IMR-90 (cell line): ENCODE measurements around the gene PHF21A. TPM values are rescaled to one million over a fixed set of nuclear protein-coding genes. Genes with fewer than 3 reads are reported as not detected.

Experiments used
- ATAC-seq: fragments of 200-7000 bp; cut with Tn5 transposase; 2 replicates; pipeline ENCODE4 v1.9.1; 2020; ENCODE audit warnings: low read depth, mild to moderate bottlenecking, moderate library complexity
- BruUV-seq: library from RNA; stranded (reverse); fragments of 400-500 nt; replicated peaks from 2 replicates; lab custom pipeline; 2021; lab: Mats Ljungman, UMichigan
- CTCF ChIA-PET: fragments of 300-600 bp; formaldehyde crosslinking; extraction: SDS; loops from one replicate; lab custom pipeline; 2021; ENCODE audit warnings: antibody characterized with exemption; lab: Yijun Ruan, JAX
- POLR2A ChIA-PET: fragments of 300-600 bp; sonication (Branson Sonifier 250); formaldehyde crosslinking; loops from one replicate; lab custom pipeline; 2022; ENCODE audit warnings: antibody characterized with exemption; ENCODE audit not compliant: unreplicated experiment; lab: Charles Lee
- DNase-seq: peaks from one replicate; pipeline ENCODE4 v3.0.0; 2013
- H2AFZ ChIP-seq: replicated peaks from 2 replicates; pipeline ENCODE3; 2013; ENCODE audit warnings: low read length, mild to moderate bottlenecking; ENCODE audit not compliant: poor library complexity
- H2AK5ac ChIP-seq: 2 replicates; pipeline ENCODE4 v1.6.1; 2013; ENCODE audit warnings: low read depth, low read length, inconsistent platforms
- H2AK9ac ChIP-seq: replicated peaks from 2 replicates; pipeline ENCODE3; 2013; ENCODE audit warnings: mild to moderate bottlenecking, low read depth, low read length, moderate library complexity; ENCODE audit not compliant: poor library complexity
- H2BK120ac ChIP-seq: 2 replicates; pipeline ENCODE4 v1.6.1; 2013; ENCODE audit warnings: low read depth, low read length, inconsistent platforms
- H2BK15ac ChIP-seq: 3 replicates; pipeline ENCODE4 v1.6.1; 2013; ENCODE audit warnings: low read depth, low read length, inconsistent platforms
- H2BK20ac ChIP-seq: 2 replicates; pipeline ENCODE4 v1.6.1; 2013; ENCODE audit warnings: low read depth, mild to moderate bottlenecking, inconsistent platforms, low read length, moderate library complexity
- H2BK5ac ChIP-seq: 2 replicates; pipeline ENCODE4 v1.6.1; 2013; ENCODE audit warnings: mild to moderate bottlenecking, low read depth, low read length, inconsistent platforms; ENCODE audit not compliant: poor library complexity, severe bottlenecking
- H3K14ac ChIP-seq: replicated peaks from 2 replicates; pipeline ENCODE4 v1.6.1; 2013; ENCODE audit warnings: low read depth, low read length, inconsistent platforms
- H3K18ac ChIP-seq: 2 replicates; pipeline ENCODE4 v1.6.1; 2013; ENCODE audit warnings: low read depth, low read length, control low read depth
- H3K23ac ChIP-seq: 2 replicates; pipeline ENCODE4 v1.6.1; 2013; ENCODE audit warnings: low read depth, low read length, inconsistent platforms
- H3K27ac ChIP-seq: 2 replicates; pipeline ENCODE4 v1.5.1; 2013; ENCODE audit warnings: mild to moderate bottlenecking, control low read depth, low read length; ENCODE audit not compliant: insufficient read depth
- H3K27me3 ChIP-seq: 2 replicates; pipeline ENCODE4 v1.6.1; 2013; ENCODE audit warnings: low read length; ENCODE audit not compliant: control insufficient read depth, insufficient read depth
- H3K36me3 ChIP-seq: 2 replicates; pipeline ENCODE4 v1.6.1; 2013; ENCODE audit warnings: low read length, mixed read lengths; ENCODE audit not compliant: control insufficient read depth, insufficient read depth
- H3K4ac ChIP-seq: 2 replicates; pipeline ENCODE4 v1.6.1; 2013; ENCODE audit warnings: low read depth, low read length, inconsistent platforms
- H3K4me1 ChIP-seq: 2 replicates; pipeline ENCODE4 v1.6.1; 2013; ENCODE audit warnings: low read length, mixed read lengths; ENCODE audit not compliant: control insufficient read depth, insufficient read depth
- H3K4me2 ChIP-seq: 2 replicates; pipeline ENCODE4 v1.6.1; 2013; ENCODE audit warnings: low read depth, mild to moderate bottlenecking, control low read depth, low read length, moderate library complexity
- H3K4me3 ChIP-seq: 2 replicates; pipeline ENCODE4 v1.5.1; 2013; ENCODE audit warnings: low read depth, mild to moderate bottlenecking, control low read depth, low read length, moderate library complexity; ENCODE audit not compliant: insufficient read depth
- H3K56ac ChIP-seq: 2 replicates; pipeline ENCODE4 v1.6.1; 2013; ENCODE audit warnings: low read length, inconsistent platforms; ENCODE audit not compliant: insufficient read depth; ENCODE audit errors: extremely low read depth
- H3K79me1 ChIP-seq, 2 experiments: 2 replicates each; pipeline ENCODE4 v1.6.1; 2013; ENCODE audit warnings: low read length in 2 of 2, inconsistent platforms in 1 of 2, low read depth in 1 of 2
- H3K9ac ChIP-seq: 2 replicates; pipeline ENCODE4 v1.6.1; 2013; ENCODE audit warnings: low read depth, low read length, control low read depth
- H3K9me1 ChIP-seq: 2 replicates; pipeline ENCODE4 v1.6.1; 2013; ENCODE audit warnings: low read length, inconsistent platforms; ENCODE audit not compliant: insufficient read depth
- H3K9me3 ChIP-seq: 2 replicates; pipeline ENCODE4 v1.6.1; 2013; ENCODE audit warnings: low read length; ENCODE audit not compliant: control insufficient read depth, insufficient read depth
- H4K20me1 ChIP-seq: 2 replicates; pipeline ENCODE4 v1.6.1; 2013; ENCODE audit warnings: low read length, inconsistent platforms; ENCODE audit not compliant: insufficient read depth
- H4K5ac ChIP-seq: 2 replicates; pipeline ENCODE4 v1.6.1; 2013; ENCODE audit warnings: mild to moderate bottlenecking, low read depth, low read length, control low read depth
- H4K8ac ChIP-seq, 2 experiments: 2 replicates each; pipeline ENCODE4 v1.6.1; 2013; ENCODE audit warnings: low read depth in 2 of 2, low read length in 2 of 2, control low read depth in 1 of 2, inconsistent platforms in 1 of 2
- H4K91ac ChIP-seq: 2 replicates; pipeline ENCODE4 v1.6.1; 2013; ENCODE audit warnings: low read depth, low read length, inconsistent platforms; ENCODE audit not compliant: insufficient read depth
- MAZ ChIP-seq: IDR thresholded peaks from 2 replicates; pipeline ENCODE4 v1.6.1; 2012; ENCODE audit warnings: low read depth, mild to moderate bottlenecking, low read length, improper control_type of control experiment, moderate library complexity, borderline replicate concordance
- RAD21 ChIP-seq: IDR thresholded peaks from 2 replicates; pipeline ENCODE4 v1.6.1; 2012; ENCODE audit warnings: low read length, improper control_type of control experiment
- WGBS, 2 experiments: methylation state at CpG; one replicate each; pipeline versions ENCODE4 v1.1.5 to v1.1.7; 2013; ENCODE audit warnings: missing lambda C conversion rate in 2 of 2; ENCODE audit not compliant: insufficient read length in 1 of 2; ENCODE audit errors: extremely low coverage in 2 of 2; 5-methylcytosine and 5-hydroxymethylcytosine counted together
- dilution Hi-C: fragments of 300-500 bp; cut with HindIII; formaldehyde crosslinking; loops from one replicate; pipeline ENCODE4 v1.14.3; 2018; ENCODE audit warnings: low sequenced_read_pairs; ENCODE audit not compliant: unreplicated experiment
- in situ Hi-C: fragments of 300-500 bp; cut with MboI; formaldehyde crosslinking; loops from 3 replicates; pipeline ENCODE4 v1.14.3; 2019; ENCODE audit warnings: low sequenced_read_pairs, inconsistent platforms, mixed read lengths
- intact Hi-C: fragments of 100-400 bp; cut with micrococcal nuclease; formaldehyde crosslinking; loops from 2 replicates; pipeline ENCODE4 v1.10.0; 2022
- polyA plus RNA-seq, 3 experiments: library from polyadenylated mRNA; depleted of rRNA; stranded (reverse); fragments of >200 nt; gene quantifications; 2 replicates each; pipeline ENCODE4 v1.2.3, GENCODE V29; 2012; ENCODE audit warnings: low replicate concordance in 1 of 3
- total RNA-seq: library from RNA; depleted of rRNA; stranded (reverse); fragments of >200 nt; gene quantifications from 2 replicates; pipeline ENCODE4 v1.2.3, GENCODE V29; 2012

PHF21A gene
- total and polyA plus RNA-seq, 2 of the 4 experiments (the other 2 are of a cell fraction): 9.0 to 20.6 TPM

GRCh38 chr11:45942381-45942780 lies 178.9 kb downstream of the PHF21A start:
- BruUV-seq: no TSS peak
- H3K9ac ChIP-seq: no peak overlapping the region
- ATAC-seq (no peak), DNase-seq (no peak)
- H3K27ac ChIP-seq: no peak overlapping the region
- ChIA-PET CTCF (interaction anchor here (0.8 to 0.9 kb wide), 2 partner anchors 9 to 13 kb away, joined by 3 read pairs; no protein-coding TSS in a partner anchor), POLR2A (no interaction called here)
- in situ Hi-C loops (no loop called here), intact Hi-C loops (no loop called here), dilution Hi-C loops (no loop called here)
- no peak overlapping the region for H4K8ac ChIP-seq
- H3K18ac ChIP-seq: no peak overlapping the region
- H3K9me1 ChIP-seq: no peaks in the 10 kb centered on the region
- no peak overlapping the region for H4K5ac ChIP-seq
- no peak overlapping the region for H3K4ac ChIP-seq
- no peak overlapping the region for H2BK5ac ChIP-seq
- no peak overlapping the region for H4K91ac ChIP-seq
- no peak overlapping the region for H2BK120ac ChIP-seq
- H2AK9ac ChIP-seq: no peak overlapping the region
- no peak for TF ChIP-seq RAD21
- no peak for TF ChIP-seq MAZ
- no peak overlapping the region for H3K23ac ChIP-seq
- no peaks in the 10 kb centered on the region for H4K20me1 ChIP-seq
- H3K9me3 ChIP-seq: no peaks in the 10 kb centered on the region
- H3K79me1 ChIP-seq: no peaks in the 10 kb centered on the region
- no peak overlapping the region for H3K56ac ChIP-seq
- WGBS, 2 experiments: 91% methylated on average over 1 of the region's 4 CpGs; no CpG with 5 or more reads in 1 of the 2 experiments
- peaks cover 37% of the 10 kb centered on the region for H3K36me3 ChIP-seq
- H2BK15ac ChIP-seq: no peak overlapping the region
- no peak overlapping the region for H2BK20ac ChIP-seq
- no peaks in the 10 kb centered on the region for H3K4me1 ChIP-seq
- no peak overlapping the region for H2AFZ ChIP-seq
- H3K4me2 ChIP-seq: no peak overlapping the region
- H3K14ac ChIP-seq: no peak overlapping the region
- H3K27me3 ChIP-seq: no peaks in the 10 kb centered on the region
- no peak overlapping the region for H3K4me3 ChIP-seq
- no peak overlapping the region for H2AK5ac ChIP-seq
